ENCODE data around the gene FGR. TPM values are rescaled to one million over a fixed set of nuclear protein-coding genes. Genes with fewer than 3 reads are reported as not detected.

FGR gene
- polyA plus RNA-seq, 1 of the 3 experiments (the other 2 are of a cell fraction): not detected

GRCh38 chr1:27624467-27625178 is 10.4 kb downstream of the FGR start:
- Histone ChIP-seq H3K4me2 (no peak overlapping the region), H3K36me3 (replicated peaks in 1 of 2; ENCODE audit: control insufficient read depth in 1 of 2, insufficient read depth in 2 of 2, low read length in 1 of 2) (no peaks in the 10 kb centered on the region), H3K4me1 (ENCODE audit: control insufficient read depth in 1 of 2, insufficient read depth in 2 of 2, low read depth in 1 of 2, low read length in 1 of 2) (peaks cover 4 to 8% of the 10 kb centered on the region in 2 experiments; a peak in 1 of 4 replicates), H3K79me2 (ENCODE audit: insufficient read depth) (no peaks in the 10 kb centered on the region), H3K27ac (ENCODE audit: low read depth in 2 of 2, low read length in 1 of 2) (no peak overlapping the region), H4K20me1 (ENCODE audit: insufficient read depth) (no peaks in the 10 kb centered on the region), H3K27me3 (ENCODE audit: insufficient read depth) (no peaks in the 10 kb centered on the region), H3K9me2 (no peaks in the 10 kb centered on the region), H3K4me3 (ENCODE audit: low read depth in 2 of 2, low read length in 1 of 2) (no peak overlapping the region), H3F3A (replicated peaks; ENCODE audit: insufficient read depth) (no peaks in the 10 kb centered on the region), H3K9me3 (no peaks in the 10 kb centered on the region), H3K9ac (no peak overlapping the region), H2AFZ (ENCODE audit: low read depth) (no peak overlapping the region)
- DNase-seq: no peak
- no peak for TF ChIP-seq FOXM1 (IDR thresholded peaks at IDR 0.05; ENCODE audit: low read depth)
- TF ChIP-seq MXI1 (IDR thresholded peaks at IDR 0.05; ENCODE audit: low read depth, low read length): no peak
- no peak for TF ChIP-seq ELF1 (IDR thresholded peaks at IDR 0.05)
- TF ChIP-seq NRF1 (IDR thresholded peaks at IDR 0.05; ENCODE audit: low read depth, low read length): no peak
- no peak for TF ChIP-seq MEF2A (IDR thresholded peaks at IDR 0.05; ENCODE audit: borderline replicate concordance, low read depth)
- no peak for TF ChIP-seq RAD21 (IDR thresholded peaks at IDR 0.05; ENCODE audit: low read length)
- ChIA-PET POLR2A (no interaction called here), CTCF (interaction anchor here (0.9 to 22.9 kb wide), 5 partner anchors 8 to 39 kb away, joined by 3 to 526 read pairs (median 4); partner anchors contain the start of gene IFI6)
- 60% methylated on average over 4 of the region's 7 CpGs for WGBS (ENCODE audit: low lambda C conversion rate)

GRCh38 chr1:27623327-27624212 is 11.4 kb downstream of the FGR start:
- Histone ChIP-seq H2AFZ (ENCODE audit: low read depth) (no peak overlapping the region), H3K27ac (ENCODE audit: low read depth in 2 of 2, low read length in 1 of 2) (no peak overlapping the region), H3K9me2 (no peaks in the 10 kb centered on the region), H3K27me3 (ENCODE audit: insufficient read depth) (no peaks in the 10 kb centered on the region), H3K4me3 (ENCODE audit: low read depth in 2 of 2, low read length in 1 of 2) (no peak overlapping the region), H3K79me2 (ENCODE audit: insufficient read depth) (no peaks in the 10 kb centered on the region), H3K9me3 (no peaks in the 10 kb centered on the region), H3K36me3 (replicated peaks in 1 of 2; ENCODE audit: control insufficient read depth in 1 of 2, insufficient read depth in 2 of 2, low read length in 1 of 2) (no peaks in the 10 kb centered on the region), H3K9ac (no peak overlapping the region), H3K4me2 (no peak overlapping the region), H3K4me1 (ENCODE audit: control insufficient read depth in 1 of 2, insufficient read depth in 2 of 2, low read depth in 1 of 2, low read length in 1 of 2) (peaks cover 4 to 5% of the 10 kb centered on the region in 2 experiments; a peak in 1 of 4 replicates), H4K20me1 (ENCODE audit: insufficient read depth) (no peaks in the 10 kb centered on the region), H3F3A (replicated peaks; ENCODE audit: insufficient read depth) (no peaks in the 10 kb centered on the region)
- 84% methylated on average over 9 of the region's 13 CpGs for WGBS (ENCODE audit: low lambda C conversion rate)
- ChIA-PET POLR2A (no interaction called here), CTCF (interaction anchor here (0.7 to 22.9 kb wide), 3 partner anchors 15 to 40 kb away, joined by 3 to 526 read pairs (median 8); partner anchors contain the start of gene IFI6)
- no peak for DNase-seq
- TF ChIP-seq GATA2 (CRISPR knock-in tag; IDR thresholded peaks at IDR 0.05): no peak
- TF ChIP-seq YY1 (IDR thresholded peaks at IDR 0.05; ENCODE audit: low read depth): no peak
- TF ChIP-seq FOXM1 (IDR thresholded peaks at IDR 0.05; ENCODE audit: low read depth): no peak
- TF ChIP-seq FOXJ3 (CRISPR knock-in tag; IDR thresholded peaks at IDR 0.05): no peak
- TF ChIP-seq ELF1 (IDR thresholded peaks at IDR 0.05): no peak
- no peak for TF ChIP-seq USF1 (IDR thresholded peaks at IDR 0.05; ENCODE audit: borderline replicate concordance, low read depth)
